Measurements from ENCODE around the gene OR2L8. TPM values are rescaled to one million over a fixed set of nuclear protein-coding genes. Genes with fewer than 3 reads are reported as not detected.

The OR2L8 gene
- total and polyA plus RNA-seq, 2 of the 4 experiments (the other 2 are of a cell fraction) = not detected

DNA sequence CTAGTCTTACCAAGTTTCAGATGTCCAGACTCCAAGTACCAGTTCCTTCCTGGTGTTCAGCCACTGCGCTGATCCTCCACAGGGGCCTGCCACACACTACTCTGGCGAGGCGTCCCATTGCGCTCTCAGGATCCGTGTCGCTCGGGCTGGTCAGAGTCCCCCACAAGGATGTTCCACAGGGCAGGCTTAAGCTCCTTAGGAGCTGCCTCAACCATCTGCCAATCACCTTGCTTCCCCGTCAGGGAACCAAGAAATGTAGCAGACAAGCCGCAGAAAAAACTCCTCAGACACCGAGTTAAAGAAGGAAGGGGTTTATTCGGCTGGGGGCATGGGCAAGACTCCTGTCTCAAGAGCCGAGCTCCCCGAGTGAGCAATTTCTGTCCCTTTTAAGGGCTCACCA lies 43.5 kb upstream of the OR2L8 start:
- Histone ChIP-seq H3K4me1 (ENCODE audit: control insufficient read depth, insufficient read depth, low read length) (no peaks in the 10 kb centered on the region), H3K9me3 (ENCODE audit: control insufficient read depth, insufficient read depth, low read length) (peaks cover 9% of the 10 kb centered on the region), H3K27me3 (ENCODE audit: control insufficient read depth, insufficient read depth, low read length) (no peaks in the 10 kb centered on the region), H2AK9ac (replicated peaks; ENCODE audit: low read depth, low read length, poor library complexity) (no peak overlapping the region), H3K4ac (ENCODE audit: low read depth, low read length) (no peak overlapping the region), H2BK15ac (ENCODE audit: low read depth, low read length) (no peak overlapping the region), H2AFZ (replicated peaks; ENCODE audit: low read length, poor library complexity) (no peak overlapping the region), H3K79me1 (ENCODE audit: low read depth in 1 of 2, low read length in 2 of 2) (no peaks in the 10 kb centered on the region), H2BK5ac (ENCODE audit: low read depth, low read length, poor library complexity, severe bottlenecking) (no peak overlapping the region), H2BK20ac (ENCODE audit: low read depth, low read length) (no peak overlapping the region), H3K27ac (ENCODE audit: insufficient read depth, low read length) (no peak overlapping the region), H3K4me3 (ENCODE audit: insufficient read depth, low read depth, low read length) (no peak overlapping the region), H3K36me3 (ENCODE audit: control insufficient read depth, insufficient read depth, low read length) (no peaks in the 10 kb centered on the region), H3K18ac (ENCODE audit: low read depth, low read length) (no peak overlapping the region), H2BK120ac (ENCODE audit: low read depth, low read length) (no peak overlapping the region), H2AK5ac (ENCODE audit: low read depth, low read length) (no peak overlapping the region), H4K5ac (ENCODE audit: low read depth, low read length) (no peak overlapping the region), H3K9me1 (ENCODE audit: insufficient read depth, low read length) (no peaks in the 10 kb centered on the region), H4K8ac (ENCODE audit: low read depth in 2 of 2, low read length in 2 of 2) (no peak overlapping the region), H4K20me1 (ENCODE audit: insufficient read depth, low read length) (no peaks in the 10 kb centered on the region), H3K4me2 (ENCODE audit: low read depth, low read length) (no peak overlapping the region), H3K14ac (replicated peaks; ENCODE audit: low read depth, low read length) (no peak overlapping the region), H4K91ac (ENCODE audit: insufficient read depth, low read depth, low read length) (no peak overlapping the region), H3K23ac (ENCODE audit: low read depth, low read length) (no peak overlapping the region), H3K9ac (ENCODE audit: low read depth, low read length) (no peak overlapping the region), H3K56ac (ENCODE audit: extremely low read depth, insufficient read depth, low read length) (no peak overlapping the region)
- BruUV-seq (replicated peaks) = no TSS peak
- no peak for ATAC-seq (ENCODE audit: low read depth)
- POLR2A ChIA-PET (ENCODE audit: unreplicated experiment) = no interaction called here
- WGBS, 2 experiments (ENCODE audit: extremely low coverage in 2 of 2, insufficient read length in 1 of 2) = 79% methylated on average over 3 of the region's 13 CpGs; no CpG with 5 or more reads in 1 of the 2 experiments
- no peak for DNase-seq
- intact Hi-C loops (cut with micrococcal nuclease) (no loop called here), dilution Hi-C loops (cut with HindIII; ENCODE audit: low sequenced_read_pairs, unreplicated experiment) (no loop called here), in situ Hi-C loops (cut with MboI; ENCODE audit: low sequenced_read_pairs) (no loop called here)
- CTCF ChIA-PET = no interaction called here
- no peak for TF ChIP-seq CHD1 (IDR thresholded peaks at IDR 0.05; ENCODE audit: low read depth, low read length)
- TF ChIP-seq, protein P1, sequence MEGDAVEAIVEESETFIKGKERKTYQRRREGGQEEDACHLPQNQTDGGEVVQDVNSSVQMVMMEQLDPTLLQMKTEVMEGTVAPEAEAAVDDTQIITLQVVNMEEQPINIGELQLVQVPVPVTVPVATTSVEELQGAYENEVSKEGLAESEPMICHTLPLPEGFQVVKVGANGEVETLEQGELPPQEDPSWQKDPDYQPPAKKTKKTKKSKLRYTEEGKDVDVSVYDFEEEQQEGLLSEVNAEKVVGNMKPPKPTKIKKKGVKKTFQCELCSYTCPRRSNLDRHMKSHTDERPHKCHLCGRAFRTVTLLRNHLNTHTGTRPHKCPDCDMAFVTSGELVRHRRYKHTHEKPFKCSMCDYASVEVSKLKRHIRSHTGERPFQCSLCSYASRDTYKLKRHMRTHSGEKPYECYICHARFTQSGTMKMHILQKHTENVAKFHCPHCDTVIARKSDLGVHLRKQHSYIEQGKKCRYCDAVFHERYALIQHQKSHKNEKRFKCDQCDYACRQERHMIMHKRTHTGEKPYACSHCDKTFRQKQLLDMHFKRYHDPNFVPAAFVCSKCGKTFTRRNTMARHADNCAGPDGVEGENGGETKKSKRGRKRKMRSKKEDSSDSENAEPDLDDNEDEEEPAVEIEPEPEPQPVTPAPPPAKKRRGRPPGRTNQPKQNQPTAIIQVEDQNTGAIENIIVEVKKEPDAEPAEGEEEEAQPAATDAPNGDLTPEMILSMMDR (conservative IDR thresholded peaks at IDR 0.05; ENCODE audit: low read depth, low read length) = no peak
- TF ChIP-seq, protein P2, sequence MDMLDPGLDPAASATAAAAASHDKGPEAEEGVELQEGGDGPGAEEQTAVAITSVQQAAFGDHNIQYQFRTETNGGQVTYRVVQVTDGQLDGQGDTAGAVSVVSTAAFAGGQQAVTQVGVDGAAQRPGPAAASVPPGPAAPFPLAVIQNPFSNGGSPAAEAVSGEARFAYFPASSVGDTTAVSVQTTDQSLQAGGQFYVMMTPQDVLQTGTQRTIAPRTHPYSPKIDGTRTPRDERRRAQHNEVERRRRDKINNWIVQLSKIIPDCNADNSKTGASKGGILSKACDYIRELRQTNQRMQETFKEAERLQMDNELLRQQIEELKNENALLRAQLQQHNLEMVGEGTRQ (IDR thresholded peaks at IDR 0.05; ENCODE audit: low read depth, low read length) = no peak
- TF ChIP-seq MXI1 (IDR thresholded peaks at IDR 0.05; ENCODE audit: borderline replicate concordance, low read depth, low read length) = no peak
- no peak for TF ChIP-seq POLR2A (IDR thresholded peaks at IDR 0.05; ENCODE audit: low read depth, low read length)
- no peak for TF ChIP-seq FOS (IDR thresholded peaks at IDR 0.05; ENCODE audit: low read depth, low read length)
- no peak for TF ChIP-seq SMC3 (IDR thresholded peaks at IDR 0.05; ENCODE audit: low read depth, low read length)
- TF ChIP-seq RCOR1 (IDR thresholded peaks at IDR 0.05; ENCODE audit: insufficient replicate concordance, low read length) = no peak
- no peak for TF ChIP-seq CEBPB (IDR thresholded peaks at IDR 0.05; ENCODE audit: low read depth, low read length)
- TF ChIP-seq BHLHE40 (IDR thresholded peaks at IDR 0.05; ENCODE audit: low read depth, low read length) = no peak
- TF ChIP-seq RFX5 (IDR thresholded peaks at IDR 0.05; ENCODE audit: low read depth, low read length) = no peak
- no peak for TF ChIP-seq NFE2L2 (IDR thresholded peaks at IDR 0.05; ENCODE audit: low read depth, low read length)
- no peak for TF ChIP-seq MAFK (IDR thresholded peaks at IDR 0.05; ENCODE audit: low read depth, low read length)
- TF ChIP-seq RAD21 (IDR thresholded peaks at IDR 0.05; ENCODE audit: low read length) = no peak
- no peak for TF ChIP-seq MAZ (IDR thresholded peaks at IDR 0.05; ENCODE audit: borderline replicate concordance, low read depth, low read length)

All from IMR-90 (cell line).